NCI-H524 (cell line): ENCODE results near the gene GIMAP4.
"Not testable (repeated sequence)": the region's sequence is repeated elsewhere in the genome, so short reads cannot be mapped to it uniquely, and the experiment has no call there.

Experiments used
- DNase-seq, 2 experiments: peaks; one replicate each; lab custom pipeline; 2025; lab: John Stamatoyannopoulos, UW

The GIMAP4 gene

DNA sequence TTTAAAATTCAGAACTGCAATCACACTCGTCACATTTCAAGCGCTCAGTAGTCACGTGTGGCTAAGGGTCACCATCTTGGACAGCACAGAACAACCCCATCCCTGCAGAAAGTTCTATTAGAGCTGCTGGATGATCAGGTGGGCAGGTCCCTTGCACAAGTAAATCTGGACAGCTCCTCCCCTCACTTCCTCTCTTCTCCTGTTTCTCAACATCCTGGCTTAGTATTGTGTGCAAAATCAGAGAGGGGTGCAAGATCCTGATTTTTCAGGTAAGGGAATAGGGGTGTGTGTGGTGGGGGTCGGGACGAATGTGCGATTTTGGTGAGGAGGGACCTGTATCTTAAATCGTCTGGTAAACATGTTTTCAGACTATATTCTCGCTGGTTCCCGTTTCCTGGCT, at the start of gene GIMAP4:
GIMAP4 (plus strand) TSS at position 222 of the 400 bp plus-strand sequence. CDS start 2,512 bp downstream, outside the sequence.
- no peak for DNase-seq

DNA sequence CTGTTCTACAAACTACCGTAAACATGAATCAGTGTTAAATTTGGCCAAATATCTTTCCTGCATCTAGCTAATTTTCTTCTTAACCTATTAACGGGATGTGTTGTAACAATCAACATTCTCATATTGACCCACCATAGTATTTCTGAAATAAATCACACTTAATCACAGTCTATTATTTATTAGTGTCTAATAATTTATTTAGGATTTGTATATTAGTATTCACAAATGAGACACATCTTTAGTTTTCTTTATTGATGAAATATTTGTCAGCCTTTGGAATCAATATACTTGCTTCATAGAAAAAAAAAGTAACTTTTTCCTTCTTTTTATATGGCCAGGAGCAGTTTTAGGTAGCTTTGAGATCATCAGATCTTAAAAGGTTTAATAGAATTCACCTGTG, 47.9 kb upstream of the GIMAP4 start:
- DNase-seq = no peak

- no peak for DNase-seq
Measured at GRCh38 chr7:150520145-150520544, 47.0 kb upstream of the GIMAP4 start.

GRCh38 chr7:150522931-150523330, 44.3 kb upstream of the GIMAP4 start:
- DNase-seq = not testable (repeated sequence)

DNA sequence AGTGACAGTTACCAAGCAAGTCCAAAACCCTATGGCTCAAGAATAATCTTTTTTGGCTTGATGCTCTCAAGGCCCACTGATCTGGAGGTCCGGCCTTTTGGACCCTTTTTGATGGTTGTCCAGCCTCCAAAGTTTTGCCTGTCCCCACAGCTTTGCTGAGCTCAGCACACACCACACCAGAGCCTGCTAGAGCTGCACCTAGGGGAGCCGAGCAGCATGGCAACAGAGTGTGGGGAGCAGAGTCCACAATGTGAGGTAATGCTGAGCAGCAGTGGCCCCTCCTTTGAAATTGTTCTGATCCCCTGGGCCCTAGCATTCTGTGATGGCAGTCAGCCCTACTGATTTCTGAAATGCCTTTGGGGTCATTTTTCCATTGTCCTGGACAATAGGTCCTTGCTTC, 43.2 kb upstream of the GIMAP4 start:
- DNase-seq = no peak

DNA sequence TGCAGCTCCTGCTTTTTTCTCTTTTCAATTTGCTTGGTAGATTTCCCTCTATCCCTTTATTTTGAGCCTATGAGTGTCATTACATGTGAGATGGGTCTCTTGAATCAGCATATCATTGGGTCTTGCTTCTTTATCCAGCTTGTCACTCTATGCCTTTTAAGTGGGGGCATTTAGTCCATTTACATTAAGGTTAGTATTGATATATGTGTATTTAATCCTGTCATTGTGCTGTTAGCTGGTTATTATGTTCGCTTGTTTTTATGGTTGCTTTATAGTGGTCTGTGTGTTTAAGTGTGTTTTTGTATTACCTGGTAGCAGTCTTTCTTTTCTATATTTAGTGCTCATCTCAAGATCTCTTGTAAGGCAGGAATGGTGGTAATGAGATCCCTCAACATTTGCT, 35.5 kb upstream of the GIMAP4 start:
- no peak for DNase-seq

- DNase-seq = no peak
Measured at GRCh38 chr7:150538259-150538658, 28.9 kb upstream of the GIMAP4 start.

DNA sequence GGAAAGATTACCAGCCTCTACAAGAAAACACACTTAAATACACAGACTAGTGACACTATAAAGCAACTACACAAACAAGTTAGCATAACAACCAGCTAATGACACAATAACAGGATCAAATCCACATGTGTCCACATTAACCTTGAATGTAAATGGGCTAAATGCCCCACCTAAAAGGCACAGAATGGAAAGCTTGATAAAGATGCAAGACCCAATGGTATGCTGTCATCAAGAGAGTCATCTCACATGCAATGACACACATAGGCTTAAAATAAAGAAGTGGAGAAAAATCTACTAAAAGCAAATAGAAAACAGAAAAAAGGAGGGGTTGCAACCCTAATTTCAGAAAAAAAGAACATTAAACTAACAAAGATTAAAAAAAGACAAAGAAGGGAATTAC, 14.0 kb upstream of the GIMAP4 start:
- DNase-seq = no peak

- no peak for DNase-seq
Measured at GRCh38 chr7:150556521-150557138, 10.6 kb upstream of the GIMAP4 start.

- DNase-seq = no peak
Measured at GRCh38 chr7:150560486-150560885, 6.7 kb upstream of the GIMAP4 start.

GRCh38 chr7:150562919-150563318, 4.3 kb upstream of the GIMAP4 start:
- DNase-seq = no peak

DNA sequence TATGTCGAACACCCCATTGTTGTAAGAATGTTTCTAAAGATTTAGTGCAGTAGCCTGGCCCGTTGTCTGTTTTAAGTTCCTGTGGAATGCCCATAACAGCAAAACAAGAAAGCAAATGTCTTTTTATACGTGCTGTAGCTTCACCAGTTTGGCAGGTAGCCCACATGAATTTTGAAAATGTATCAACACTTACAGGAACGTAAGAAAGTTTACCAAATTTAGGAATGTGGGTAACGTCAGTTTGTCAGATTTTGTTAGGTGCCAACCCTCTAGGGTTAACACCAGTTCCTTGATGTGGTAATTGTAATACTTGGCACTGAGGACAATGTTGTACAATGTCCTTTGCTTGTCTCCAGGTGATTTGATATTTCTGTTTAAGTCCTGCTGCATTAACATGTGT, 3.2 kb upstream of the GIMAP4 start:
- DNase-seq = no peak

DNA sequence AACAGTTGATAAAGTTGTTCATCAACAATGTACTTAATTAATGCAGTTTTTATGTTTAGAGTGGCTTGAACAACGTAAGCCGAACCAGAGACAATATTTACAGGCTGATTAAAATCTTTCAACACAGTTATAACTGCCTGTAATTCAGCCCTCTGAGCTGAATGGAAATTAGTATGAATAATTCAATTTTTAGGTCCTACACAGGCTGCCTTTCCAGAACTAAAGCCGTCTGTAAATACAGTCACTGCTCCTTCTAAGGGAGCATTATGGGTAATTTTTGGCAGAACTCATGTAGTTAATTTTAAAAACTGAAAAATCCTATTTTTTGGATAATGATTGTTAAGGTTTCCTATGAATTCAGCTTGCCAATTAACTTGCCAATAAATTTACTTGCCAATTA, 2.6 kb upstream of the GIMAP4 start:
- no peak for DNase-seq

DNA sequence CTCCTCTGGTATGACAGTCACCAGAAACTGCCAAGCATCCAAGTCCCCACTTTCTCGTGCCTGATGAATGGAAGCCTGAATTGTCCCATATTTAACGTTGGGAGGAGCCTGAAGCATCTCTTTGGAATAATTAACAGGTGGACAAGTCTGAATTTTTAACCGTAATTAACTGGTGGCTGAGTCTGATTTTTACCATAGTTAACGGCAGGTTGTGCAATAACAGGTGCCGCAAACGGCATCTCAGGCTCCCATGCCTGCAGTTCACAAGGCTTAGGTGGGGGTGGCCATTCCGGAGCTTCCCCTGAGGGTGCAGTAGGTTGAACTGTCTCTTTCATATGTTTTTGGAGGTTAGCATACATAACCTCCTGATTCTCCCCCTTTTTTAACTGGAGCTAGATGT, 2.0 kb upstream of the GIMAP4 start:
- no peak for DNase-seq

DNA sequence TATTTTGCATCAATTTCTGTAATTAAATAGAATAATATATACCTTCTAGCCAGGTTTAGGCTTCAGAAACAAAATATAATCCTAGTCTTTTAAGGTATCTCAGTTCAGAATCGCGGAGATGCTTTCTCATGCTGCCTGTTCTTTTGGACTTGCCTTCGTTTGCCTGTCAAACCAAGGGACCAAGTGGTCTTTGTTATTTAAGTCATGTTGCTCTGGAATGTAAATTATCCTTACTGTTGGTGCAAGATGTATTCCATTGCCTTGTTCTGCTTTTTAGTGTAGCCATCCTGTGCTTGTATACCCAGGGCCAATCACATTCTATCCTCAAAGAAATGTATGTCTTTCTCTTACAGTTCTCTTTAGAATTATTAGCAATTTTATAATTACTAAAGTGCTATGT, 1.1 kb upstream of the GIMAP4 start:
- no peak for DNase-seq

GRCh38 chr7:150566572-150566971, 618 bp upstream of the GIMAP4 start:
- DNase-seq = no peak

DNA sequence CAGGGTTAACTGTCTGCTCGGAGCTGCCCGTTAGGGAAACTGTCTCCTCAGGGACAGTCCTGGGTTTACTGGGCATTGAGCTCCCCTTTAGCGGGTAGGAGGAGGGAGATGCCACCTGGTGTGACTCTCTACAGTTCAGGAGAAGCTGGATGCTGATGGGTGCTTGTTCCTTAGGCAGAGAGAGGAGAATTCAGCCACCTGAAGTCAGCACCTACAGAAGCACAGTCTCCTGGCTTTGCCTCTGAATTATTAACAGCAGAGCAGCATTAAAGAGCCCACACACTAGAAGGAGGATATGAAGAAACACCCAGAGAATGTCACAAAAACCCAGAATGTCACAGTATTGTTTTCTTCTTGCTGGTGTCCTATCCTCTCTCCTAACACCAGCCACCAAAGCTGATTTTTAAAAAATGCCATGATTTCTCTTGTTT, 696 bp downstream of the GIMAP4 start:
- no peak for DNase-seq

DNA sequence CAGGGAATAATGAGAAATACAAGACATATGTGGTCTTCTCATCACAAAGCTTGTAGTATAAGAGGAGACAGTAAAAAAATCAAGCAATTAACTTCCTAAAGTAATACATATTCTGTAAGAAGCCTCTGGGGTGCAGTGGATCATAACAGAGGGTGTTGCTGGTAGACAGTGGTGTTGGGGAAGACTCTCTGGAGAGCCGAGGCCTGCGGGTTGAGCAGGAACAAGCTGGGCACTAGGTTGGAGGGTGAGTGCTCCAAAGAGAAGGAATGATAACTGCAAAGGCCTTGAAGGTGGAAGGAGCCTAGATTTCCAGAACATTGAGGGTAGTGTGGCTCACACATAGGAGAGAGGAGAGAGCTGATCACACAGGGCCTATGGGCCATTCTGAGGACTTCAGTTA, 1.5 kb downstream of the GIMAP4 start:
- no peak for DNase-seq

GRCh38 chr7:150569245-150569955, 2.2 kb downstream of the GIMAP4 start:
- DNase-seq = no peak

- DNase-seq = no peak
Measured at GRCh38 chr7:150570556-150571465, 3.6 kb downstream of the GIMAP4 start.

DNA sequence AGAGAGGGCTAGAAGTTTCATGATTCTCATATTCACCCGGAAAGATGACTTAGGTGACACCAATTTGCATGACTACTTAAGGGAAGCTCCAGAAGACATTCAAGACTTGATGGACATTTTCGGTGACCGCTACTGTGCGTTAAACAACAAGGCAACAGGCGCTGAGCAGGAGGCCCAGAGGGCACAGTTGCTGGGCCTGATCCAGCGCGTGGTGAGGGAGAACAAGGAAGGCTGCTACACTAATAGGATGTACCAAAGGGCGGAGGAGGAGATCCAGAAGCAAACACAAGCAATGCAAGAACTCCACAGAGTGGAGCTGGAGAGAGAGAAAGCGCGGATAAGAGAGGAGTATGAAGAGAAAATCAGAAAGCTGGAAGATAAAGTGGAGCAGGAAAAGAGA, 5.3 kb downstream of the GIMAP4 start:
- no peak for DNase-seq

DNA sequence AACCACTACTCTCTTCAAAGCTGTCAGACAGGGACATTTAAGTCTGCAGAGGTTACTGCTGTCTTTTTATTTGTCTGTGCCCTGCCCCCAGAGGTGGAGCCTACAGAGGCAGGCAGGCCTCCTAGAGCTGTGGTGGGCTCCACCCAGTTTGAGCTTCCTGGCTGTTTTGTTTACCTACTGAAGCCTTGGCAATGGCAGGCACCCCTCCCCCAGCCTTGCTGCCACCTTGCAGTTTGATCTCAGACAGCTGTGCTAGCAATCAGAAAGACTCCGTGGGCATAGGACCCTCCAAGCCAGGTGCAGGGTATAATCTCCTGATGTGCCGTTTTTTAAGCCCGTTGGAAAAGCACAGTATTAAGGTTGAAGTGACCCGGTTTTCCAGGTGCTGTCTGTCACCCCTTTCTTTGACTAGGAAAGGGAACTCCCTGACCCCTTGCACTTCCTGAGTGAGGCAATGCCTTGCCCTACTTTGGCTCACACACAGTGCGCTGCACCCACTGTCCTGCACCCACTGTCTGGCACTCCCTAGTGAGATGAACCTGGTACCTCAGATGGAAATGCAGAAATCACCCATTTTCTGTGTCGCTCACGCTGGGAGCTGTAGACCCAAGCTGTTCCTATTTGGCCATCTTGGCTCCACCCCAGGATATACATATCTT, 12.9 kb downstream of the GIMAP4 start:
- not testable (repeated sequence) for DNase-seq
